ENCODE results near the gene KISS1.

Gene KISS1

GRCh38 chr1:204242920-204243319 is 46.6 kb upstream of the KISS1 start (continued):
- TF ChIP-seq ZNF621 (tag by site-specific recombination; IDR thresholded peaks at IDR 0.05) (no peak), ZNF311 (tag by site-specific recombination; IDR thresholded peaks at IDR 0.05; ENCODE audit: borderline replicate concordance) (no peak), ZNF600 (tag by site-specific recombination; IDR thresholded peaks at IDR 0.05) (no peak), ZNF114 (tag by site-specific recombination; IDR thresholded peaks at IDR 0.05) (no peak)
- TF ChIP-seq, protein P1, sequence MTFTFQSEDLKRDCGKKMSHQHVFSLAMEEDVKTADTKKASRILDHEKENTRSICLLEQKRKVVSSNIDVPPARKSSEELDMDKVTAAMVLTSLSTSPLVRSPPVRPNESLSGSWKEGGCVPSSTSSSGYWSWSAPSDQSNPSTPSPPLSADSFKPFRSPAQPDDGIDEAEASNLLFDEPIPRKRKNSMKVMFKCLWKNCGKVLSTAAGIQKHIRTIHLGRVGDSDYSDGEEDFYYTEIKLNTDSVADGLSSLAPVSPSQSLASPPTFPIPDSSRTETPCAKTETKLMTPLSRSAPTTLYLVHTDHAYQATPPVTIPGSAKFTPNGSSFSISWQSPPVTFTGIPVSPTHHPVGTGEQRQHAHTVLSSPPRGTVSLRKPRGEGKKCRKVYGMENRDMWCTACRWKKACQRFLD (tag by site-specific recombination; IDR thresholded peaks at IDR 0.05), result no peak

DNA sequence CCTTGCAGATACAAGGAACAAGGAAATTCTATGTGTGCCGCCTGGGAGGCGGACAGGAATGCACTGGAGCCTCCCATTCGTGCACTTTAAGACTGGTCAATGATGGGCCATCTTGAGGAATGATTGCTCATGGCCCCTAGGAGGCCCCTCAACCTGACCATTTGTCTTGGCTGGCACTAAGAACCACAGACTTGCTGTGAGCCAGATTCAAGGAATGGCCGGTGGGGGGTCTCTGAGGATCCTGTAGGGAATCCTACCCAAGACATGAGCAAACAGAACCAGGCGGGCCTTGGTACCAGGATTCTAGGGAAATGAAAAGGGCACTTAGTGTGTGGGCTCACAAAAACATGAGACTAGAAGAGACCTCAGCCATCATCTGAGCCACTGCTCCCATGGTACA is 45.6 kb upstream of the KISS1 start:
- no peaks in the 10 kb centered on the region for H3K36me3 ChIP-seq (ENCODE audit: control insufficient read depth in 2 of 2, insufficient read depth in 1 of 2, low read length in 2 of 2)
- H3K4me3 ChIP-seq (ENCODE audit: low read depth, low read length), result no peak overlapping the region
- POLR2A ChIA-PET, result no interaction called here
- H3K9me3 ChIP-seq (ENCODE audit: control insufficient read depth, insufficient read depth, low read depth, low read length), result no peaks in the 10 kb centered on the region
- no peaks in the 10 kb centered on the region for H3K4me1 ChIP-seq (ENCODE audit: control insufficient read depth, insufficient read depth, low read length)
- no peak overlapping the region for H3K27ac ChIP-seq (ENCODE audit: extremely low read depth, low read depth, low read length)
- CTCF ChIA-PET, result interaction anchor here (0.6 to 1.6 kb wide), 3 partner anchors 17 to 75 kb away, joined by 3 to 5 read pairs (median 3); no protein-coding TSS in a partner anchor
- no peak for TF ChIP-seq KLF8 (tag by site-specific recombination; IDR thresholded peaks at IDR 0.05)
- no peak for TF ChIP-seq ZNF785 (tag by site-specific recombination; IDR thresholded peaks at IDR 0.05)
- TF ChIP-seq, protein P2, sequence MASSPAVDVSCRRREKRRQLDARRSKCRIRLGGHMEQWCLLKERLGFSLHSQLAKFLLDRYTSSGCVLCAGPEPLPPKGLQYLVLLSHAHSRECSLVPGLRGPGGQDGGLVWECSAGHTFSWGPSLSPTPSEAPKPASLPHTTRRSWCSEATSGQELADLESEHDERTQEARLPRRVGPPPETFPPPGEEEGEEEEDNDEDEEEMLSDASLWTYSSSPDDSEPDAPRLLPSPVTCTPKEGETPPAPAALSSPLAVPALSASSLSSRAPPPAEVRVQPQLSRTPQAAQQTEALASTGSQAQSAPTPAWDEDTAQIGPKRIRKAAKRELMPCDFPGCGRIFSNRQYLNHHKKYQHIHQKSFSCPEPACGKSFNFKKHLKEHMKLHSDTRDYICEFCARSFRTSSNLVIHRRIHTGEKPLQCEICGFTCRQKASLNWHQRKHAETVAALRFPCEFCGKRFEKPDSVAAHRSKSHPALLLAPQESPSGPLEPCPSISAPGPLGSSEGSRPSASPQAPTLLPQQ (tag by site-specific recombination; IDR thresholded peaks at IDR 0.05), result no peak
- TF ChIP-seq ZBTB7A (tag by site-specific recombination; IDR thresholded peaks at IDR 0.05; ENCODE audit: low read depth), result no peak
- TF ChIP-seq, protein P3, sequence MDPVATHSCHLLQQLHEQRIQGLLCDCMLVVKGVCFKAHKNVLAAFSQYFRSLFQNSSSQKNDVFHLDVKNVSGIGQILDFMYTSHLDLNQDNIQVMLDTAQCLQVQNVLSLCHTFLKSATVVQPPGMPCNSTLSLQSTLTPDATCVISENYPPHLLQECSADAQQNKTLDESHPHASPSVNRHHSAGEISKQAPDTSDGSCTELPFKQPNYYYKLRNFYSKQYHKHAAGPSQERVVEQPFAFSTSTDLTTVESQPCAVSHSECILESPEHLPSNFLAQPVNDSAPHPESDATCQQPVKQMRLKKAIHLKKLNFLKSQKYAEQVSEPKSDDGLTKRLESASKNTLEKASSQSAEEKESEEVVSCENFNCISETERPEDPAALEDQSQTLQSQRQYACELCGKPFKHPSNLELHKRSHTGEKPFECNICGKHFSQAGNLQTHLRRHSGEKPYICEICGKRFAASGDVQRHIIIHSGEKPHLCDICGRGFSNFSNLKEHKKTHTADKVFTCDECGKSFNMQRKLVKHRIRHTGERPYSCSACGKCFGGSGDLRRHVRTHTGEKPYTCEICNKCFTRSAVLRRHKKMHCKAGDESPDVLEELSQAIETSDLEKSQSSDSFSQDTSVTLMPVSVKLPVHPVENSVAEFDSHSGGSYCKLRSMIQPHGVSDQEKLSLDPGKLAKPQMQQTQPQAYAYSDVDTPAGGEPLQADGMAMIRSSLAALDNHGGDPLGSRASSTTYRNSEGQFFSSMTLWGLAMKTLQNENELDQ (tag by site-specific recombination; IDR thresholded peaks at IDR 0.05; ENCODE audit: low read depth), result no peak
- TF ChIP-seq, protein P4, sequence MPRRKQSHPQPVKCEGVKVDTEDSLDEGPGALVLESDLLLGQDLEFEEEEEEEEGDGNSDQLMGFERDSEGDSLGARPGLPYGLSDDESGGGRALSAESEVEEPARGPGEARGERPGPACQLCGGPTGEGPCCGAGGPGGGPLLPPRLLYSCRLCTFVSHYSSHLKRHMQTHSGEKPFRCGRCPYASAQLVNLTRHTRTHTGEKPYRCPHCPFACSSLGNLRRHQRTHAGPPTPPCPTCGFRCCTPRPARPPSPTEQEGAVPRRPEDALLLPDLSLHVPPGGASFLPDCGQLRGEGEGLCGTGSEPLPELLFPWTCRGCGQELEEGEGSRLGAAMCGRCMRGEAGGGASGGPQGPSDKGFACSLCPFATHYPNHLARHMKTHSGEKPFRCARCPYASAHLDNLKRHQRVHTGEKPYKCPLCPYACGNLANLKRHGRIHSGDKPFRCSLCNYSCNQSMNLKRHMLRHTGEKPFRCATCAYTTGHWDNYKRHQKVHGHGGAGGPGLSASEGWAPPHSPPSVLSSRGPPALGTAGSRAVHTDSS (tag by site-specific recombination; IDR thresholded peaks at IDR 0.05), result no peak
- no peak for TF ChIP-seq KLF16 (tag by site-specific recombination; IDR thresholded peaks at IDR 0.05)
- no peak for TF ChIP-seq ZBTB21 (tag by site-specific recombination; IDR thresholded peaks at IDR 0.05)
- no peak for TF ChIP-seq ZNF701 (tag by site-specific recombination; IDR thresholded peaks at IDR 0.05)

GRCh38 chr1:204241050-204241449 is 44.8 kb upstream of the KISS1 start:
- ChIA-PET CTCF (interaction anchor here (0.6 to 1.6 kb wide), 6 partner anchors 17 to 1130 kb away, joined by 3 to 5 read pairs (median 3); no protein-coding TSS in a partner anchor), POLR2A (no interaction called here)
- Histone ChIP-seq H3K4me3 (ENCODE audit: low read depth, low read length) (no peak overlapping the region), H3K36me3 (ENCODE audit: control insufficient read depth in 2 of 2, insufficient read depth in 1 of 2, low read length in 2 of 2) (no peaks in the 10 kb centered on the region), H3K4me1 (ENCODE audit: control insufficient read depth, insufficient read depth, low read length) (no peaks in the 10 kb centered on the region), H3K27ac (ENCODE audit: extremely low read depth, low read depth, low read length) (no peak overlapping the region), H3K9me3 (ENCODE audit: control insufficient read depth, insufficient read depth, low read depth, low read length) (no peaks in the 10 kb centered on the region)
- TF ChIP-seq ZNF529 (tag by site-specific recombination; IDR thresholded peaks at IDR 0.05; ENCODE audit: insufficient replicate concordance), result no peak
- TF ChIP-seq ZNF768 (tag by site-specific recombination; IDR thresholded peaks at IDR 0.05), result no peak
- no peak for TF ChIP-seq ZSCAN16 (tag by site-specific recombination; IDR thresholded peaks at IDR 0.05)
- no peak for TF ChIP-seq ZEB2 (tag by site-specific recombination; IDR thresholded peaks at IDR 0.05)
- TF ChIP-seq, protein P5, sequence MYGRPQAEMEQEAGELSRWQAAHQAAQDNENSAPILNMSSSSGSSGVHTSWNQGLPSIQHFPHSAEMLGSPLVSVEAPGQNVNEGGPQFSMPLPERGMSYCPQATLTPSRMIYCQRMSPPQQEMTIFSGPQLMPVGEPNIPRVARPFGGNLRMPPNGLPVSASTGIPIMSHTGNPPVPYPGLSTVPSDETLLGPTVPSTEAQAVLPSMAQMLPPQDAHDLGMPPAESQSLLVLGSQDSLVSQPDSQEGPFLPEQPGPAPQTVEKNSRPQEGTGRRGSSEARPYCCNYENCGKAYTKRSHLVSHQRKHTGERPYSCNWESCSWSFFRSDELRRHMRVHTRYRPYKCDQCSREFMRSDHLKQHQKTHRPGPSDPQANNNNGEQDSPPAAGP (tag by site-specific recombination; IDR thresholded peaks at IDR 0.05), result no peak
- TF ChIP-seq GLI2 (tag by site-specific recombination; IDR thresholded peaks at IDR 0.05; ENCODE audit: borderline replicate concordance, low read depth), result no peak
- TF ChIP-seq SCRT2 (tag by site-specific recombination; IDR thresholded peaks at IDR 0.05), result no peak
- no peak for TF ChIP-seq ZNF776 (tag by site-specific recombination; IDR thresholded peaks at IDR 0.05; ENCODE audit: borderline replicate concordance)
- TF ChIP-seq ZNF561 (tag by site-specific recombination; IDR thresholded peaks at IDR 0.05; ENCODE audit: borderline replicate concordance), result no peak
- TF ChIP-seq ZNF654 (tag by site-specific recombination; IDR thresholded peaks at IDR 0.05; ENCODE audit: low read depth), result no peak
- TF ChIP-seq, protein P6, sequence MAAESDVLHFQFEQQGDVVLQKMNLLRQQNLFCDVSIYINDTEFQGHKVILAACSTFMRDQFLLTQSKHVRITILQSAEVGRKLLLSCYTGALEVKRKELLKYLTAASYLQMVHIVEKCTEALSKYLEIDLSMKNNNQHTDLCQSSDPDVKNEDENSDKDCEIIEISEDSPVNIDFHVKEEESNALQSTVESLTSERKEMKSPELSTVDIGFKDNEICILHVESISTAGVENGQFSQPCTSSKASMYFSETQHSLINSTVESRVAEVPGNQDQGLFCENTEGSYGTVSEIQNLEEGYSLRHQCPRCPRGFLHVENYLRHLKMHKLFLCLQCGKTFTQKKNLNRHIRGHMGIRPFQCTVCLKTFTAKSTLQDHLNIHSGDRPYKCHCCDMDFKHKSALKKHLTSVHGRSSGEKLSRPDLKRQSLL (tag by site-specific recombination; IDR thresholded peaks at IDR 0.05), result no peak
- no peak for TF ChIP-seq ZNF366 (tag by site-specific recombination; conservative IDR thresholded peaks at IDR 0.05)
- TF ChIP-seq ZNF626 (tag by site-specific recombination; IDR thresholded peaks at IDR 0.05), result no peak
